HG03469 (cell line): ENCODE measurements around the gene KLHL29.

Source experiments
- ATAC-seq: cut with Tn5 transposase; IDR thresholded peaks from one replicate; pipeline ENCODE4 v1.9.1; 2021; ENCODE audit warnings: mild to moderate bottlenecking, moderate library complexity, moderate number of reproducible peaks; ENCODE audit not compliant: unreplicated experiment

Gene KLHL29

GRCh38 chr2:23586741-23587306 lies 201.8 kb downstream of the KLHL29 start:
- ATAC-seq: no peak

DNA sequence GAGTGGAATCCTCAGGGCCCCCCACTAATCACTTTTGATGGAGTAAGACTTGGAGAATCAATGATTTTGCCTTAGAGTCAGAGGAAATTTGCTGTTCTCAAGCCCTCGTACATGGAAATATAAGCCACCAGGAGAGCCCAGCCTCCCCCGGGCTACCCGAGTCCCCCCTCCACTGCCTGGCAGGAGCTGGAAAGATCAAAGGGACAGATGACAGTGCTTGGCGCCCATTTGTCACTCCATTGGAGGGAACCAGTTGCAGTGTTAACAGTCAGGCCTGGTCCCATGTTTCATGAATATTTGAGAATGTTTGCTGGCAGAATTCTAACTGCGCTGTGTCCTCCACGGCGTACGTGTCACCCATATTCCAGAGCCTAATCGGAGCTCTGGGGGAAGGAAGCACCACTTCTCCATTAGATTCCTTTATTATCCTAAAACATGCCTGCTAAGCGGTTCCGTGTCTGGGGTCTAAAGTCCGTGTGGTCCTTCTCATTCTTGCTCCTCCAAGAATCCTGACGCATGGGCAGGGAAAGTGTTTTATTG lies 202.4 kb downstream of the KLHL29 start:
- no peak for ATAC-seq

DNA sequence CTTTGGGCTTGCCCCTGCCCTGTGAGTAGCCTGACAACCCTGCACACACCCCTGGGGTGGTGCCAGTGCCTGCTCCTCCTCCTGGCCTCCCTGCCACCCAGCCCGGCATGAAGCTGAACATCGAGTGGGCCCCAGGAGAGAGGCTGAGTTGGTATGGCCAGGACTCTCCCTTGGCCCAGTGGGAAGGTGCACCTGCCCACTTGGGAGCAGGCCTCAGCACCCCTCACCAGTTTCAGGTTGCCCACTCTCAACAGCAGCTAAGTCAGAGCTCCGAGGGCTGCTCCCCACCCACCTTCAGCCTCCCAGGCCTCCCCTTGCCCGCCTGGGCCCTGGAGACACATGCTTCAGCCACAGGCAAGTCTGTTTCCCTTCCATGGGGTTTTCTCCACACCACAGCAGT lies 203.1 kb downstream of the KLHL29 start:
- ATAC-seq: no peak

GRCh38 chr2:23588508-23589201 lies 203.7 kb downstream of the KLHL29 start:
- ATAC-seq: no peak

DNA sequence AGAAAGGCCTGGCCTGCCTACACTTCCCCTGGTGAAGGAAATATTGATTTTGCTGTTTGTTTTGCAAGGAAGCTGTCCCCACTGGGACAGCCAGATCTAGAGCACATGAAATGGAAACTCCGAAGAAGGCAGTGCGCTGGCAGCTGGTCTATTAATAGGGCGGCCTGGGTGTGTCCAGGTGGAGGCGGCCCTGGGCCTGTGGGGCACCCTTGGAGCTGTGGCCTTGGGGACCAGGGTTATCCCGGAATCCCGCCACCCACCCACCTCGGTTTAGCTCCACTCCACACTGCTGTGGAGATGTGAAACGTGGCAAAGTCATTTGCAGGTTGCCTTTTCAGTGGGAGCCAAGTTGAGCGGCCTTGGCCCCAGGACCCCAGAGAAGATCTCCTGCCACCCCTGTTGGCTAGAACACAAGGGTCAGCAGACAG lies 204.3 kb downstream of the KLHL29 start:
- ATAC-seq: no peak

DNA sequence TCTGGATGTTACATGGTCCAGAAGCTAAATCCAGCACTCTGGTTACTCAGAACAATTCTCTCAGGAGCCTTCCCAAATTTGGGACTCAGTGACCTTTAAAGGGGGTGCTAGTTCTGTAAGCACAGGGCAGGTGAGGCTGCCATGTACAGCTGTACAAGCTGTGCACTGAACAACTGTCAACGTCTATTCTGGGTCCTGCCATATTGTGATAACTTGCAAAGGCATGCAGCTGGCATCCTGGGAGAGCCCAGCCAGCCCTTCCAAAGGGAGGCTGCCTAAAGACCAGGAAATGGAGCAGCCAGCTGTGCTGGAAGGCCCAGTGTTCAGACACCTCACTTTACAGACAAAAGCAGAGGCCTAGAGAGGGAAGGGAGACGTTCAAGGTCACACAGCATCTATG lies 204.8 kb downstream of the KLHL29 start:
- no peak for ATAC-seq

DNA sequence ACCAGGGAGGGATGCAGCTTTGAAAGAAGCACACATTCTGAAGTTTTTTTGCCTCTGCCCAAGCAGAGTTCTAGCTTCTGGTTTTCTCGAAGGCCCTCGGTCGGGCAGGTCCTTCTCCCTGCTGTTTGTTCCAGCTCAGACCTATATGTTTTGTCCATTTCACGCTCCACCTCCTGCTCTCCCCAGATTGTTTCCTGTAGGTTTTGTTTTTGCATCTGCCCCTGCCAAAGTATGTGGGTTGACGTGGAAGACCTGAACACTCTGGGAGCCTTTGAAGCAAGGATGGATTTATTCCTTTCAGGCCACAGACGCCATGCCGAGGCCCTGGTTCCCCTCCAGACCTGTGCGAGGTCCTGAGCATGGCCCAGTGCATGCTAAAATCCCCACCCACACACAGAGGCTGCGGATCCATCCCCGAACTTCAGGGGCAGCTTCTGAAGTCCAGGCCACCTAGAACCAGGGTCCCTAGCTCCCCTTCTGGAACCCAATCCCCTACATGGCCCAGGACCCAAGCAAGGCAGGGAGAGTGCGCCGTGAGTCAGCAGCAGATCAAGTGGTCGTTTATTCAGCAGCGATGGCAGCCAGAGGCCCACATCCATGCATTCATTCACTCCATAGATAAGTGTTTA lies 205.4 kb downstream of the KLHL29 start:
- ATAC-seq: no peak

GRCh38 chr2:23591111-23591510 lies 206.1 kb downstream of the KLHL29 start:
- no peak for ATAC-seq

GRCh38 chr2:23592061-23592685 lies 207.2 kb downstream of the KLHL29 start:
- no peak for ATAC-seq

- no peak for ATAC-seq
Measured at GRCh38 chr2:23592898-23593751, 208.1 kb downstream of the KLHL29 start.

DNA sequence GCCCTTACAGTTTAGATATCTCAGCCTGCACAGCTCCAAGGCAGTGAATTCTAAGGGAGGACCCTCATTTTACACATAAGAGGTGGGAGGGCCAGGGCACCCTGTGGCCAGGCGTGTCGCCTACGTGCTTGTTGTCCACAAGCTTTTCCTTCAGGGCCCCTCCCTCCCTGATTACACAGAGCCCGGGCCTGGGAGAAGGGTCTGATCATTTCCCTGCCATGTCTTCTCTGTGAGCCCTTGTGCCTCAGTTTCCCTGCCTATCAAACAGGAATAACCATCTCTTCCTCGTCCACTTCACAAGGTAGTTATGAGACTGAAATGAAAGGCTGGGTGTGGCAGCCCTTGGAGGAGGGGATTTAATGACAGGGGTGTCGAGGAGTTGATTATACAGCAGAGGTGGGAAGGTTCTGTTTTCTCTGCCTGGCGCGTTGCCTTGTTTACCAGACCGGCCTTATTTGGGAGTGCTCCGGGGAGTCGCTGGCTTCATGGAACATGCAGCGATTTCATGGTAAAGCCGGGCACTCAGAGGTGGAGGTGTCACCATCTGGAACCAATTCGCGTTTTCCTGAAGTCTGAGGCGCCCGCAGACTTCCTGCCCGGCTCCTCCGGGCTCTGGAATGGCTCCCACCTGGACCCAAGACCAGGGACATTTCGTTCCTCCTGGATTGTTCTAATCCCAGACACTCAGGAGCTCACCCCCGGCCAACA lies 208.9 kb downstream of the KLHL29 start:
- no peak for ATAC-seq

DNA sequence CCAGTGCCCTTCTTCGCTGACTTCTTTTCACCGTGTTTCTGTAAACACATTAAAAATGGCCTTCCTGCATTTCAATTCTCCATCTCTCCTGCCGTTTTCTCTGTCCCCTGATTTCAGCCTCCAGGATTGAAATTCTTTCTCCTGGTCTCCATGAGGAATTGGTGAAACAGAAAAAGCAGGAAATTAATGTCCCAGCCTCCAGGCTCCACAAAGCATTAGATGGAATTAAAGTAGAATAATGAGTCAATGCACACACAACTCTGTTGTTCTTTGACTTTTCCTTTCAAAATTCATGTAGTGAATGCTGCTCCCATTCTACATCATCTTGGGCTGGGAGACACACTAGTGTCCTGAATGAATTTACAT lies 209.5 kb downstream of the KLHL29 start:
- ATAC-seq: no peak

DNA sequence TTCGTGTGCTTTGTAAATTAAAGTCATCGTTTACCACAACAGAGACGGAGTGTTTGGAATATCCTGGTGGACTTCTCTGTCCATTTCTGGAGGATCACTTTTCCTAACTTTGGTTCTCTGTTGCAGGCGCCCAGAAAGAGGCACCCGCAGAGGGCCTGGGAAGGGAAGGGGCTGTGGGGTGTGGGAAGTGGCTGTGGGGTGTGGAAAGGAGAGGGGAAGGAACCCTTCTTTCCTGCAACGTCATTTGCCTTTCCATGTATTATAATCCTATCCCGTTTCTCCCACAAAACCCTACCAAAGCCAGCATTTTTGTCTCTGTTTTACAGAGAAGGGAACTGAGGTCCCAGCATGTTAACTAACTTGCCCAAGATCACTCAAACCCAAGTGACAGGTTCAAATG lies 210.0 kb downstream of the KLHL29 start:
- no peak for ATAC-seq

GRCh38 chr2:23595601-23596251 lies 210.7 kb downstream of the KLHL29 start:
- no peak for ATAC-seq

DNA sequence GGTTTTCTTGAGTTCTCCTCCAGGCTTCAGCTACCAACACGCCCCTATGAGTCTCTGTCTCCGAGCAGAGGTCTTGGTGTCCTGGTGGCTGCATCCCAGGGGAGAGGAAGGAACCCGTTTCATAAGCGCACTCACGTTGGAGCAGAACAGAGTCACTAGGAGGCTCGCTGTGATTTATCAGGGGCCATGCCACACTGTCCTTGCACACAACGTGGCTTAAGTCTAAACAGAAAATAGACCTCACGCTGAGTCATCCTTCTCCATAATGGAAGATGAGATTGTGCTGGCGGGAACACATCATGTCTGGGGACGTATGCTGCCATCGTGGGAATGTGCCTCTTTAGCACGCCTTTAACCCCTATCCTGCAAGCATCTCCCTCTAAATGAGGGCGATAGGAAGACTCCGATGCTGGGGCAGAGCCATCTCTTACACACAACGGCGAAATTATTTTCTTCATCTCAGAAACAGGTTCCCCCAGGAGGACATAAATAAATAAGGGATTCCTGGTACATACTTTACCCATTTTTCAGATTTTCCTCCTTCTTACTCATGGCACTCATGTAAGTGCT lies 211.4 kb downstream of the KLHL29 start:
- ATAC-seq: no peak

GRCh38 chr2:23597687-23598086 lies 212.7 kb downstream of the KLHL29 start:
- ATAC-seq: no peak

DNA sequence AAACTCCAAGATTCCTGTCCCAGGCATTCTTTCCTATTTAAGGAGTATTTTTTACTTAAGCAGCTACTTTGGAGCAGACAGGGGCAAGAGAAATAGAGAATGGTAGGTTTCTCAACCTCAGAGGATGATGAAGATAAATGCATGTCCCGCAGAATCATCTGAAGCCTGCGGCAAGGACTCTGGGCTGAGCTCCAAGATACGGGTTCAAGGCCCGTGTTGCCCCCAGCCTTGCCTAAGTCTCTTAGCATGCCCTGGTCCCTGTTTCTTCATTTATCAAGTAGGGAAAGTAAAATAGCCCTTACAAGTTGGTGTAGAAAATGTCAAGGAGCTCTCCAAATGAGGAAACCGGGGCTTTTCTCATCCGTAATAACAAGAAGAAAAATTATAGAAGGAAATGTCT lies 214.0 kb downstream of the KLHL29 start:
- no peak for ATAC-seq

DNA sequence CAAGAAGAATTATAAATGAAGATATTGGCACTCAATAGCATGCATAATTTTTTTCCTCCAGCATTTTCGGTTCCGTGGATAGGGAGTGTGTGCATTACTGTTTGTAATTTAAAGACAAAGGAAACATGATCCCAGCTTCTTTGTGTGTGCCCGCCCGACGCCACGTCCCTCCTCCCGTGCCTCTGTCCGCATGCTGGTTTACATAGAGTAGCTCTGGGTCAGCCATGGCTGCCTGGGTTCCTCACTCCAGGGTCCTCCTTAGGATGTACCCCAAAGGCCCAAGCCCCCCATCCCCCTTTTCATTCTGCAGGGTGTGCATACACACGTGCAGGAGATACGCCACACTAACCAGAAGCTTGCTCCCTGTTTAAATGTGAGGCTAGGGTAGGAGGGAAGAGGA lies 214.7 kb downstream of the KLHL29 start:
- no peak for ATAC-seq

GRCh38 chr2:23600346-23600745 lies 215.4 kb downstream of the KLHL29 start:
- no peak for ATAC-seq
